Measurements from ENCODE around the gene AGRN.
A peak's percentile ranks its signal among the peaks of the same experiment; 100 is the strongest.
"Not testable (repeated sequence)": the region's sequence is repeated elsewhere in the genome, so short reads cannot be mapped to it uniquely, and the experiment has no call there.

Gene AGRN

DNA sequence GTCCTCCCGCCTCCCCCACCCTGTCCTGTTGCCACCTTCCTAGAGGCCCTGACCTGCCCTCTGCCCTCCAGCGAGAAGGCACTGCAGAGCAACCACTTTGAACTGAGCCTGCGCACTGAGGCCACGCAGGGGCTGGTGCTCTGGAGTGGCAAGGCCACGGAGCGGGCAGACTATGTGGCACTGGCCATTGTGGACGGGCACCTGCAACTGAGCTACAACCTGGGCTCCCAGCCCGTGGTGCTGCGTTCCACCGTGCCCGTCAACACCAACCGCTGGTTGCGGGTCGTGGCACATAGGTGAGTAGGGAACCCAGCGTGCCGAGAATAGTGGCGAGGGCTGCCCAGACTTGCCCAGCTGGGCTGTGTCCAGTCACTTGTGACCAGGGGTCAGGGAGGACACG is 33.8 kb downstream of the AGRN start:
- no peak for DNase-seq (ENCODE audit: low spot score)

DNA sequence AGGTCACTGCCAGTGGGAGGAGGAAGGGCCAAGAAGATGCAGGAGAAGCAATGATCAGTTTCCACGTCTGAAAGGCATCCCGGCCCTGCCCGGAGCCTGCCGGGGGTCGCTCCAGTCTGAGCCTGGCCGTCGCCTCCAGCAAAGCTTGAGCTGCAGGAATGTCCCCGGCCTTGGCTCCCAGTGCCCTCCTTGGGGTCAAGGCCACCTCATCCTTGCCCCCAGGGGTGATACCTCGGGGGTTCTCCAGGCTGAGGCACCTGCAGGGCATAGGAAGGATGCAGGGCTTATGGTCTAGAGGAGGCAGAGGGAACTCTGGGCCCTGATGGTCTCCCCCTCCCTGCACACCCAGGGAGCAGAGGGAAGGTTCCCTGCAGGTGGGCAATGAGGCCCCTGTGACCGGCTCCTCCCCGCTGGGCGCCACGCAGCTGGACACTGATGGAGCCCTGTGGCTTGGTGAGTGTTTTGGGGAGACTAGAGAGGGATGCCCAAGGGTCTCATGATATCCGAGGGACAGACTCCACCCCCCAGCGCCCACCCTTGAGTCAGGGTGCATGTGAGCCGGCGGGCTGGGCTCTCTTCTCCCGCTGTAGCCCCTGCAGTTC is 34.3 kb downstream of the AGRN start:
- no peak for DNase-seq (ENCODE audit: low spot score)

DNA sequence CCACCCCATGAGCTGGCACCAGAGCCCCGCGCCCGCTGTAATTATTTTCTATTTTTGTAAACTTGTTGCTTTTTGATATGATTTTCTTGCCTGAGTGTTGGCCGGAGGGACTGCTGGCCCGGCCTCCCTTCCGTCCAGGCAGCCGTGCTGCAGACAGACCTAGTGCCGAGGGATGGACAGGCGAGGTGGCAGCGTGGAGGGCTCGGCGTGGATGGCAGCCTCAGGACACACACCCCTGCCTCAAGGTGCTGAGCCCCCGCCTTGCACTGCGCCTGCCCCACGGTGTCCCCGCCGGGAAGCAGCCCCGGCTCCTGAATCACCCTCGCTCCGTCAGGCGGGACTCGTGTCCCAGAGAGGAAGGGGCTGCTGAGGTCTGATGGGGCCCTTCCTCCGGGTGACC is 35.1 kb downstream of the AGRN start:
- DNase-seq (ENCODE audit: low spot score), result no peak

DNA sequence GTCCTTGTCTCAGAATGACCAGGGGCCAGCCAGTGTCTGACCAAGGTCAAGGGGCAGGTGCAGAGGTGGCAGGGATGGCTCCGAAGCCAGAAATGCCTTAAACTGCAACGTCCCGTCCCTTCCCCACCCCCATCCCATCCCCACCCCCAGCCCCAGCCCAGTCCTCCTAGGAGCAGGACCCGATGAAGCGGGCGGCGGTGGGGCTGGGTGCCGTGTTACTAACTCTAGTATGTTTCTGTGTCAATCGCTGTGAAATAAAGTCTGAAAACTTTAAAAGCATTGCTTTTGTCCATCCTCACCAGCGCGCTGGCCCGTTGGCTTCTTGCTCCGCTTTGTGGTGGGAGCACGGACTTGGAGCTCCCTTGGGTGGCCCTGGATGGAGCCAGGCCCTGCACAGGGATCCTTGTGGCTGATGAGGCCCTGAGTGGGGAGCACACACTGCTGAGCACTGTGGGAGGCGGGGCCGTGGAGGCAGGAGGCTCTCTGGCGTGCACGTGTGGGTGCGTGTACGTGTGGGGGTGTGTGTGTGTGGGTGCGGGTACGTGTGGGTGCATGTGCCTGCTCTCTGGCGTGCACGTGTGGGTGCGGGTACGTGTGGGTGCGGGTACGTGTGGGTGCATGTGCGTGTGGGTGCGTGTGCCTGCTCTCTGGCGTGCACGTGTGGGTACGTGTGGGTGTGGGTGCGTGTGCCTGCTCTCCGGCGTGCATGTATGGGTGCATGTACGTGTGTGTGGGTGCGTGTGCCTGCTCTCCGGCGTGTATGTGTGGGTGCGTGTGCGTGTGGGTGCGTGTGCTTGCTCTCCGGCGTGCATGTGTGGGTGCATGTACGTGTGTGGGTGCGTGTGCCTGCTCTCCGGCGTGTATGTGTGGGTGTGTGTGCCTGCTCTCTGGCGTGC is 36.2 kb downstream of the AGRN start:
- DNase-seq (ENCODE audit: low spot score), result no peak

DNA sequence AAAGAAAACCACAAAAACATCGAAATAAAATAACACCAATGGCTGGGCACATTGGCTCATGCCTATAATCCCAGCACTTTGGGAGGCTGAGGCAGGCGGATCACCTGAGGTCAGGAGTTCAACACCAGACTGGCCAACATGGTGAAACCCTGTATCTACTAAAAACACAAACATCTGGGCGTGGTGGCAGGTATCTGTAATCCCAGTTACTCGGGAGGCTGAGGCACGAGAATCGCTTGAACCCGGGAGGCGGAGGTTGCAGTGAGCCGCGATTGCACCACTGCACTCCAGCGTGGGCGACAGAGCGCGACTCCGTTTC is 37.8 kb downstream of the AGRN start:
- not testable (repeated sequence) for DNase-seq (ENCODE audit: low spot score)

DNA sequence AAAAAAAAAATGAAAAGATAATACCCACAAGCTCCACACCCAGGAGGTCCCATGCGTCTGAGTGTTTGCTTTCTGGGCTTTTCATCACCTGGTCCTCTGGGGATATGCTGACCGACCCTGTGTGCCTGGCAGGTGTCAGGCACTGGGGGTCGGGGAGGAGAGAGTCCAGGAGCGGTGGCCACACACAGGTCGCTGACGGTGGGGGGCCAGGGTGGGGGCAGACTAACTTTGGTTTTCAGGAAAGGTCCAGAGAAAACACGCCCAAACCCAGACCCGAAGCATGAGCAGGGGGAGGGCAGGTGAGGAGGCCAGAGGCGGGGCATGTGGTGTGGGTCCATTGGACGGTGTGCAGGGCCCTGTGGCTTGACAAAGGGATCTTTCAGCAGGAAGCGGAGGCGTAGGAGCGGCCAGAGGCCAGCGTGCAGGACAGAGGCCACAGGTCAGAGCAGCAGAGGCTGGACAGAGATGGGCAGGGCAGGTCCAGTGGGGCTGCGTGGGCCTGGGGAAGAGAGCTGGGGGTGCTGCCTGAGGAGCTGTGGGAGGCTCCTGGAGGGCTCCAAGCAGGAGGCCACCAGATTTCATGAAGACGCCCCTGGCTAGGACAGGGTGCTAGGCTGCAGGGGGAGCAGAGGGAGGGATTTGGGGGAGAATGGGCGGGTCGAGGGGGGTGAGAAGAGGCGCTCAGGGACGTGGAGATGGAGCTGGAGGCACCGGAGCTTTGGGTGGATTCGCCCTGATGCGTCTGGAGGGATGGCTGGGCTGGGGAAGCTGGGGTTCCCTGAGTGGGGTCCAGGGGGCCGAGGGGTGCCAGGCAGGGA is 38.4 kb downstream of the AGRN start:
- DNase-seq (ENCODE audit: low spot score), result no peak

DNA sequence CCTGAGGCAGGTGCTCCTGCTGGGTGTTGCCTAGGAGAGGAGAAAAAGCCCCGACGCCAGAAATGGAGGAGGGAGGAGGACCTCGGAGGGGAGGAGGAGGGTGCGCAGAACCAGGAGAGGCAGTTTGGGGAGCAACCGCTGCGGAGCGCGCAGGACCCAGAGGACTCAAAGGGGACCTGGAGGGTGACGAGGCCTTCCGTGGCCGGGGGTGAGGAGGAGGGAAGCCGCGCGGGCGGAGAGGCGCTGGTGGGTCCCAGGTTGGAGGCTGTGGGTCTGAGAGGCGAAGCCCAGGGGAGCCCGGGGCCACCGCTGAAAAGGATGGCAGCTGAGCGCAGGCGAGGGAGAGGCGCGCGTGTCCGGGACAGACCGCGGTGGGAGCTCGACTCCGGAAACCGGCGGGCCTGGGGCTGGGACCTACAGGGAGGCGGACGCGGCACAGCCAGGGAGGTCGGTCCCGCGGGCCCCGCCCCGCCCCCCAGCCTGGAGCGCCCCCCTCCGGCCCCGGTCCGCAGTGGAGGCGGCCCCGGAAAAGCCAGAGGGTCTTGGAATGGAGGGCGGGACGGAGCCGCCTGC is 39.1 kb downstream of the AGRN start:
- no peak for DNase-seq (ENCODE audit: low spot score)

DNA sequence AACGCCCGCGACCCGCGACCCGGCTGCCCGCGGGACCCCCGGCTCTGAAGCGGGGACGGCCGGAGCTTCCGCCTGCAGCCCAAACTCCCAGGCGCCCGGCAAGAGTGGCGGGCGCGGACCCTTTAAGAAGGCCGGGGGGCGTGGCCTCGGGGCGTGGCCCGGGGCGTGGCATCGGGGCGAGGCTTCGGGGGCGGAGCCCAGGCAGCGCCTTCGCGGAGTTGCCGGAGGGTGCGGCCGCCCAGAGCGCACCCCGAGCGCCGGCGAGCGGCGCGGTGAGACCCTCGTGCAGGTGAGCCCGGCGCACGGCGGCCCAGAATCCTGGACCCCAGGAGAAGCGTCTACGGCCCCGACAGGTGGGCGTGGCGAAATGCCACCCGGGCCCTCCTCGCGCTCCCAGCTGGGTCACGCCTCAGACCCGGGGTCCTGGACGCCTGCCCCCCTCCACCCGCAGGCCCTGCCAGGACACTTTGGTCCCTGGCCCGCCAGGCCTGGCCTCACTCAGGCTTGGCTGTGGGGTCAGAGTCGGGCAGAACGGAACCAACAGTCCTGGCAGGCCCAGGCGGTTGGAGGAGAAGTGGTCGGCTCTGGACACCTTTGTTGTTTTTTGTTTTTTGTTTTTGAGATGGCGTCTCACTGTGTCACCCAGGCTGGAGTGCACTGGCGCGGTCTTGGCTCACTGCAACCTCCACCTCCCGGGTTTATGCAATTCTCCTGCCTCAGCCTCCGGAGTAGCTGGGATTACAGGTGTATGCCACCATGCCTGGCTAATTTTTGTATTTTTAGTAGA is 39.8 kb downstream of the AGRN start:
- DNase-seq (ENCODE audit: low spot score), result peak; percentile 98

DNA sequence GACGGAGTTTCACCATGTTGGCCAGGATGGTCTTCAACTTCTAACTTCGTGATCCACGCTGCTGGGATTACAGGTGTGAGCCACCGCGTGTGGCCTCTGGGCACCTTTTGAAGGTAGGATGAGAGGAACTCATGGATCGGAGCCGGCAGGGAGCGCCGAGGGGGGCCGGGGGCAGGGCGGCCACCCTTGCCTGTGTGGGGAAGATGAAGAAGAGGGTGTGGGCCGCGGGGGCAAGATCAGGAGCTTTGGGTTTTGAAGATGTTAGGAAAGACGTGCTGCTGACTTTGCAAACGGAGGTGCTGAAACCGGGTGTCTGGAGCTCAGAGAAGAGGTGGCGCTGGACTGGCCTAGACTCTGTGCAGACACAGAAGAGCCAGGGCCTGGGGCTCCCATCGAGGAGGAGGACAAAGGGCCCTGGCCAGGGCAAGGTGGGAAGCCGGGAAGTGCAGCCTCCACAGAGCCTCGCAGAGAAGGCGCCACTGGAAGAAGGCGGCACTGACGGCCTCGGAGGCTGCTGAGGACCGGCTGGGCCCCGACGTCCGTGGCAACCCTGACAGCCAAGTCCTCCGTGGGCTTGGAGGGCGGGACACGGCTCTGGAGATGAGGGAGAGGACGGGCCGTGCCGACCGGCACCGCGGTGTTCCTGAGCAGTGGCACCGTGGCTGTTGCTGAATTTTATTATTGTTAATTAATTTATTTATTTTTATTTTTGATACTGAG is 40.5 kb downstream of the AGRN start:
- DNase-seq (ENCODE audit: low spot score), result no peak

DNA sequence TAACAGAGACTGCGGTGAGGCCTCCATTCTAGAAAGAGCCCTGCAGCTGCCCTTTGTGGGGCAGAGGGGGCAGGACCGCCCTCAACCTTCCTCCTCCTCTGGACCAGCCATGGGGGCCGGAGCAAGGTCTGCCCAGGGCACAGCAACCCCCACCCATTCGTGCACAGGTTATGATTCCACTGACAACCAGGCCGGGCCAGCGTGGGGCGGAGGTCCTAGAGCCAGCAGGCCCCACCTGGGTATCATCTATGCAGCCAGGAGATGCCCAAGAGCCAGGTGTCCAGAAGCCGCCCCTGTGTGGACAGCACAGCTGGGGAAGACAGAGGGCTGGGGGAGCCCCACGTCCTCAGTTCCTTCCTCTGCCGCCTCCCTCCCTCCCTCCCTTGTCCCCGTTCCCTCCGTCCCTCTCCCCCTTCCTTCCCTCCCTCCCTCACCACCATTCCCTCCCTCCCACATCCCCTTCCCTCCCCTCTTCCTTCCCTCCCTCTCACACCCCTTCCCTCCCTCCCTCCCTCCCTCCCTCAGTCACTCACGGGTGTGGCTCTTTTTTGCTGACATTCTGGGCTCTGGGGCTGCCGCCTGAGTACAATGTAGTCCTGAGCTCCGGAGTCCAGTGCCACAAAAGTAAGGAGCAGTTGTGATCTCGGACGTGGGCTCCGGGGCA is 41.9 kb downstream of the AGRN start:
- no peak for DNase-seq (ENCODE audit: low spot score)

DNA sequence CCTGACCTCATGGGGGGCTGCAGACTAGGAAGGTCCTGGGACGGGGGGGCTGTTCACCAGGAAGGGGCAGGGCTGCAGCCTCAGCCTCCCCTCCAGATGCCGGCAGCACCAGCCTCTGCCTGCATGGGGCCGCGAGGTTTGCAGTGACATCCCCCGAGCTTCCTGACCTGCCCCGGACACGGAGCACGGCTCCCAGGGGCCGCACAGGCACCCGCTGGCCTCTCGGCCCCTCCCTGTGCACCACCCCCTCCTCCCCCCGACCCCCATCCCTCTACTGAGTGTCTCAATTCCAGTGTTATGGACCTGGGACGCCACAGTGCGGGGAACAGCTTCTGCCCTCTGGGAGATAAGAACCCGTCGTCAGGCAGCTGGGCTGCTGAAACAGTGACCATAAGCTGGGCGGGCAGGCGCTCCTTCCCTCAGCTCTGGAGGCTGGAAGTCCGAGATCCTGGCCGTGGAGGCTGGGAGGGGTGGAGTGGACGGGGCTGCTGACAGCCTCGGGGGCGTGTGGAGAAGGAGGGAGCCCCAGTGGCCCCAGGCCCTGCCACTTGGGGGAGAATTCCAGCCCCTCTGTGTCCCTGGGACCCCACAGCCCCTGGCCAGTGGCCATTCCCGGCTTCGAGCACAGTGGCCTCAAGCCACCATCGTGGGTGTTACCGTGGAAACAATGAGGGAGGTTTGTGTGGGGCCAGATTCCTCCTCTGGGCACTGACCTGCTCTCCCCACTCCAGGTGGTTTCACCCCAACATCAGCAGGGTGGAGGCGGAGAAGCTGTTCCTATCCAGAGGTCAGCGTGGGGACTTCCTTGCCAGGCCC is 42.6 kb downstream of the AGRN start:
- no peak for DNase-seq (ENCODE audit: low spot score)

DNA sequence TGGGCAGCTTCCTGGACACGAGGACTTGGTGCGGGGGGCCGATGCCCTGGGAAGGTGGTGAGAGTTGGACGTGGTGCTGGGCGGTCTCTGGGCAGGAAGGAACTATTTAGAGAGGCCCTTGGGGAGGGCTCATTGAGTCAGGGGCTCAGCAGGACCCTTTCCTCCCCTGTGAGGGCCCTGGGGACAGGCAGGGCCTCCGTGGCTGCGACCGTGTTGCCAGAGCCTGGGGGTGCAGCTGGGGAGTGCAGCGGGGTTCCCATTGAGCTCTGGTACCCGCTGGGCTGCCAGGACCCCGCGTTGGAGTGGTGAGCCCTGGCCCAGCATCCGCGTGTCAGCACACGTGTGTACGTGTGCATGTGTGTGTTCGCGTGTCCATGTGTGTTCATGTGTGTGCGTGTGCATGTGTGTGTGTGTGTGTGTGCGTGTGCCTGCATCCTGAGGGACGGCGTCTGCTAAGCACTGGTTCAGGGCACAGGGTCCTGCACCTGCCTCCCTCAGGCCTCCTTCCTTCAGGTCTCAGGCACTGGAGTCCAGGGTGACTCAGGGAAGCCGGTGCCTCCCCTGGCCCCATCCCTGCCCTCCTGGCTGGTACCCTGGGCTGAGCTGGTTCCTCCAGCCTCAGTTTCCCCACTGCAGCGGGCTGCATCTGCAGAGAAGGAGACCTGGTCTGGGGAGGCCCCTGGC is 43.5 kb downstream of the AGRN start:
- DNase-seq (ENCODE audit: low spot score), result no peak

DNA sequence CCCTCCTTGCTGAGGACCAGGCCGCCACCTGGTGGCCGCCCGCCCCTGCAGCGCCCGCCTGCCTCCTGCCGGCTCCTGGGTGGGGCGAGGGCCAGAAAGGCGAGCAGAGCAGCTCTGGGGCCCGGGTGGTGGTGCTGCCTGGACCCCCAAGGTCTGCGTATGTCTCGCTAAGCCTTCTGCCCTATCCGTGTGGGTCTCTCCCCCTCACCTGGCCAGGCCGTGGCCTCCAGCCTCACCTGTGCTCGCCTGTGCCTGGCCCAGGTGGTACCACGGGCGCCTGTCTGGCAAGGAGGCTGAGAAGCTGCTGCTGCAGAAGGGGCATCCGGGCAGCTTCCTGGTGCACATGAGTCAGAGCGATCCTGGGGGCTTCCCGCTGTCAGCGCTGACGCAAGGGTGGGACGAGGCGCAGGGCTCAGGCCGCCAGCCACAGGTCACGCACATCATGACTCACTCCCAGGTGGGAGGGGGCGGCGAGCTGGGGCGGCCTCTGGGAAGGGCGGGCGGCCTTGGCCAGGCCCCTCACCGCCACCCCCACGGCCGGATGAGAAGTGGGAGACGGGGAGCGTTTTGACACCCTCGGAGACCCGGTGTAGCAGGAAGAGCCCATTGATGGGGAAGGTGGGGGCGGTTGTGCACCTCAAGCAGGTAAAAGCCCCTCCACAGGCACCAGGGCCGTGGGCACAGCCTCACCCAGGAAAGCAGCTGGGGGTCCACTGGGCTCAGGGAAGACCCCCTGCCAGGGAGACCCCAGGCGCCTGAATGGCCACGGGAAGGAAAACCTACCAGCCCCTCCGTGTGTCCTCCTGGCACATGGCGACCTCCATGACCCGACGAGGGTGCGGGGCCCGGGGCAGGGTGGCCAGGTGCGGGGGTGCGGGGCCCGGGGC is 44.3 kb downstream of the AGRN start:
- peak; percentile 87 for DNase-seq (ENCODE audit: low spot score)

DNA sequence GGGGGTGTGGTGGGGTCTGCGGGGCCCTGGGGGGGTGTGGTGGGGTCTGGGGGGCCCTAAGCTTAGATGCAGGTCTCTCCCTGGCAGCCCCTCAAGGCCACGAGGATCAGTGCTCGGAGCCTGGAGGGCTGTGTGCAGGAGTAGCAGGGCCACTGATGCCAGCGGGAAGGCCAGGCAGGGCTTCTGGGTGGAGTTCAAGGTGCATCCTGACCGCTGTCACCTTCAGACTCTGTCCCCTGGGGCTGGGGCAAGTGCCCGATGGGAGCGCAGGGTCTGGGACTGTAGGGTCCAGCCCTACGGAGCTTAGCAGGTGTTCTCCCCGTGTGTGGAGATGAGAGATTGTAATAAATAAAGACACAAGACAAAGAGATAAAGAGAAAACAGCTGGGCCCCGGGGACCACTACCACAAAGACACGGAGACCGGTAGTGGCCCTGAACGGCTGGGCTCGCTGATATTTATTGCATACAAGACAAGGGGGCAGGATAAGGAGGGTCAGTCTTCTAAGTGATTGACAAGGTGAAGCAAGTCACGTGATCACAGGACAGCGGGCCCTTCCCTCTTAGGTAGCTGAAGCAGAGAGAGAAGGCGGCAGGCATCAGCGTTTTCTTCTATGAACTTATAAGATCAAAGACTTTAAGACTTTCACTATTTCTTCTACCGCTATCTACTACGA is 45.5 kb downstream of the AGRN start:
- no peak for DNase-seq (ENCODE audit: low spot score)

DNA sequence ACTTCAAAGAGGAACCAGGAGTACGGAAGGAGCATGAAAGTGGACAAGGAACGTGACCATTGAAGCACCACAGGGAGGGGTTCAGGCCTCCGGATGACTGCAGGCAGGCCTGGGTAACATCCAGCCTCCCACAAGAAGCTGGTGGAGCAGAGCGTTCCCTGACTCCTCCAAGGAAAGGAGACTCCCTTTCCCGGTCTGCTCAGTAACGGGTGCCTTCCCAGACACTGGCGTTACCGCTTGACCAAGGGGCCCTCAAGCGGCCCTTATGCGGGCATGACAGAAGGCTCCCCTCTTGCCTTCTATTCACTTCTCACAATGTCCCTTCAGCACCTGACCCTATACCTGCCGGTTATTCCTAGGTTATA is 46.0 kb downstream of the AGRN start:
- DNase-seq (ENCODE audit: low spot score), result not testable (repeated sequence)

DNA sequence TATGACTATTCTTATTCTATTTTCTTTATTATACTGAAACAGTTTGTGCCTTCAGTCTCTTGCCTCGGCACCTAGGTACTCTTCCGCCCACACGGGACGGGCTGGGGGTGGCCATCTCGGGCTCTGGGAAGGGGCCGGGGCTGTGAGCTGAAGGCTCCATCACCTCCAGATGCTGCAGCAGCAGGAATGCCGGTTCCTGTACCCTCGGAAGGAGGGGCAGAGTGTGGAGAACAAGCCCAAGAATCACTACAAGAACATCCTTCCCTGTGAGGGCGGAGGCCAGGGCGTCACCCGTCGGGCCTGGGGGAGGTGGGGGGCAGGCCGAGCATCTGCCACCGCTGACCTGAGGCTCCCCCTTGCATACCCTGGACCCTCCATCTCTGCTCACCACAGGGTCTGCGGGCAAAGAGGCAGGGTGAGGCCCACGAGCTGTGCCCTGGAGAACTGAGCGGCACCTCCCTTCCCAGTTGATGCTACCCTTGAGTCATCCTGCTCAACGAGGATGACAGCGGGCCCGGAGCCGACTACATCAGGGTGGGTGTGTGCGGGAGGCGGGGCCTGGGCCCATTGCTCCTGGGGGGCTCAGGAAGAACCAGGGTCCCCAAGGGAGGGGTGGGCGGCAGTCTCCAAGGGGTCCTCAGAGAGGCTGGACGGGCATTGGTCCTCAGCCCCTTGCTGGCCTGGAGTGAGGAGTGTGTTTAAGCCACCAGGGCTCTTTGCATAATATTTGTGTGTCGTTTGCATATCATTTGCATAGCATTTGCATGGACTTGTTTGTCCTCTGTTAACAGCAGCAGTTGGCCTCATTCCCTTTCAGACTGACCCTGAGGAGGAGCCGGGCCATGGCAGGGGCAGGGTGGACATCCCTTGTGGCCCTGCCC is 46.7 kb downstream of the AGRN start:
- DNase-seq (ENCODE audit: low spot score), result no peak
